GM19324 (cell line): ENCODE data around the gene ZDHHC16.
"Not testable (repeated sequence)": the region's sequence is repeated elsewhere in the genome, so short reads cannot be mapped to it uniquely, and the experiment has no call there.

ENCODE experiments used
- ATAC-seq: cut with Tn5 transposase; IDR thresholded peaks from one replicate; pipeline ENCODE4 v1.9.1; 2021; ENCODE audit warnings: mild to moderate bottlenecking, moderate library complexity; ENCODE audit not compliant: unreplicated experiment, low FRiP score

The ZDHHC16 gene

GRCh38 chr10:97434055-97434454, 11.9 kb upstream of the ZDHHC16 start:
- no peak for ATAC-seq

GRCh38 chr10:97434557-97434956, 11.4 kb upstream of the ZDHHC16 start:
- no peak for ATAC-seq

GRCh38 chr10:97435211-97435610, 10.8 kb upstream of the ZDHHC16 start:
- ATAC-seq: no peak

- no peak for ATAC-seq
These were observed 3.7 kb upstream of the ZDHHC16 start for GRCh38 chr10:97442277-97442676.

- no peak for ATAC-seq
These were observed 1.8 kb upstream of the ZDHHC16 start for GRCh38 chr10:97444212-97444611.

- no peak for ATAC-seq
These were observed 636 bp upstream of the ZDHHC16 start for GRCh38 chr10:97445357-97445721.

- no peak for ATAC-seq
These were observed 4.9 kb downstream of the ZDHHC16 start for GRCh38 chr10:97450828-97451227.

- no peak for ATAC-seq
These were observed 5.6 kb downstream of the ZDHHC16 start for GRCh38 chr10:97451605-97452004.

- ATAC-seq: no peak
These were observed 6.4 kb downstream of the ZDHHC16 start for GRCh38 chr10:97452352-97452751.

GRCh38 chr10:97454330-97455036, 8.5 kb downstream of the ZDHHC16 start:
- ATAC-seq: no peak

GRCh38 chr10:97456034-97456685, 10.2 kb downstream of the ZDHHC16 start:
- no peak for ATAC-seq

- no peak for ATAC-seq
These were observed 10.7 kb downstream of the ZDHHC16 start for GRCh38 chr10:97456686-97457065.

GRCh38 chr10:97459111-97459510, 13.1 kb downstream of the ZDHHC16 start:
- ATAC-seq: no peak

GRCh38 chr10:97459933-97460332, 14.0 kb downstream of the ZDHHC16 start:
- ATAC-seq: no peak

GRCh38 chr10:97462309-97462708, 16.3 kb downstream of the ZDHHC16 start:
- ATAC-seq: no peak

GRCh38 chr10:97463363-97464132, 17.6 kb downstream of the ZDHHC16 start:
- ATAC-seq: no peak

- ATAC-seq: no peak
These were observed 18.3 kb downstream of the ZDHHC16 start for GRCh38 chr10:97464226-97464625.

- no peak for ATAC-seq
These were observed 20.0 kb downstream of the ZDHHC16 start for GRCh38 chr10:97465982-97466381.

GRCh38 chr10:97466755-97467154, 20.8 kb downstream of the ZDHHC16 start:
- no peak for ATAC-seq

- no peak for ATAC-seq
These were observed 22.2 kb downstream of the ZDHHC16 start for GRCh38 chr10:97468162-97468561.

- ATAC-seq: not testable (repeated sequence)
These were observed 22.8 kb downstream of the ZDHHC16 start for GRCh38 chr10:97468781-97469180.

- ATAC-seq: no peak
These were observed 28.9 kb downstream of the ZDHHC16 start for GRCh38 chr10:97474918-97475317.
